Chondrocyte (in vitro differentiated cells): ENCODE measurements around the gene UBAP2. TPM values are rescaled to one million over a fixed set of nuclear protein-coding genes. Genes with fewer than 3 reads are reported as not detected.
"Not testable (repeated sequence)": the region's sequence is repeated elsewhere in the genome, so short reads cannot be mapped to it uniquely, and the experiment has no call there.

Experiments used
- DNase-seq: peaks from one replicate; pipeline ENCODE4 v3.0.0; 2021; ENCODE audit warnings: mixed read lengths, low spot score
- H3K27ac Mint-ChIP-seq: one replicate; pipeline ENCODE4 v1.8.0; 2021; ENCODE audit warnings: mild to moderate bottlenecking, moderate library complexity, mixed read lengths; ENCODE audit not compliant: unreplicated experiment
- H3K27me3 Mint-ChIP-seq: 2 replicates; pipeline ENCODE4 v1.8.0; 2021; ENCODE audit warnings: low read depth, mixed read lengths
- H3K36me3 Mint-ChIP-seq: 2 replicates; pipeline ENCODE4 v1.8.0; 2021; ENCODE audit warnings: low read depth, mixed read lengths
- H3K4me1 Mint-ChIP-seq: 2 replicates; pipeline ENCODE4 v1.8.0; 2021; ENCODE audit warnings: low read depth, mild to moderate bottlenecking, mixed read lengths
- H3K4me3 Mint-ChIP-seq: one replicate; pipeline ENCODE4 v1.8.0; 2021; ENCODE audit warnings: mild to moderate bottlenecking, moderate library complexity, mixed read lengths; ENCODE audit not compliant: unreplicated experiment
- H3K9me3 Mint-ChIP-seq: 2 replicates; pipeline ENCODE4 v1.8.0; 2021; ENCODE audit warnings: low read depth, mixed read lengths
- total RNA-seq: library from RNA; stranded (reverse); gene quantifications from 3 replicates; pipeline ENCODE4 v1.2.1, GENCODE V29; 2021
- TF ChIP-seq, protein P1 (sequence below): fragments of 200-600 bp; sonication (generic); IDR thresholded peaks from 2 replicates; pipeline ENCODE4 v1.5.0; 2021; ENCODE audit warnings: antibody characterized with exemption, mild to moderate bottlenecking, moderate library complexity

Gene UBAP2
- total RNA-seq, 1 donor from 2014 or later = 56.3 TPM

DNA sequence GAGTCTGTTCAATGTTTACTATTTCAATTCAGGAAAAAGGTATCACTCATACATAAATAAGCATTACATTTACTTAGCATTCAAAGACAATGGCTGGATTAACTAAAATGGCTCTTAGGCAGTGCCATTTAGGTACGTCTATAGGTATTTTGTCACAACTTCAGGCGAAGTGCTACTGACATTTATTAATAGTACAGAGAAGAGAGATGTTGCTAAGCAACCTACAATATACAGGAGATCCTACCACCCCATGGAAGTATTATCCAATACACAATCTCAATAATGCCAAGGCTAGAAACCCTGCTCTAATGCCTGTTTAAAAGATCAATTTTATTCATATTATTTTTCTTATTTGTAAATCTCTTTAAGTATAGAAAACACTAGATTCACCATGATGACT lies 76.0 kb downstream of the UBAP2 start:
- peaks cover 27% of the 10 kb centered on the region for H3K36me3 Mint-ChIP-seq
- TF ChIP-seq, protein P1, sequence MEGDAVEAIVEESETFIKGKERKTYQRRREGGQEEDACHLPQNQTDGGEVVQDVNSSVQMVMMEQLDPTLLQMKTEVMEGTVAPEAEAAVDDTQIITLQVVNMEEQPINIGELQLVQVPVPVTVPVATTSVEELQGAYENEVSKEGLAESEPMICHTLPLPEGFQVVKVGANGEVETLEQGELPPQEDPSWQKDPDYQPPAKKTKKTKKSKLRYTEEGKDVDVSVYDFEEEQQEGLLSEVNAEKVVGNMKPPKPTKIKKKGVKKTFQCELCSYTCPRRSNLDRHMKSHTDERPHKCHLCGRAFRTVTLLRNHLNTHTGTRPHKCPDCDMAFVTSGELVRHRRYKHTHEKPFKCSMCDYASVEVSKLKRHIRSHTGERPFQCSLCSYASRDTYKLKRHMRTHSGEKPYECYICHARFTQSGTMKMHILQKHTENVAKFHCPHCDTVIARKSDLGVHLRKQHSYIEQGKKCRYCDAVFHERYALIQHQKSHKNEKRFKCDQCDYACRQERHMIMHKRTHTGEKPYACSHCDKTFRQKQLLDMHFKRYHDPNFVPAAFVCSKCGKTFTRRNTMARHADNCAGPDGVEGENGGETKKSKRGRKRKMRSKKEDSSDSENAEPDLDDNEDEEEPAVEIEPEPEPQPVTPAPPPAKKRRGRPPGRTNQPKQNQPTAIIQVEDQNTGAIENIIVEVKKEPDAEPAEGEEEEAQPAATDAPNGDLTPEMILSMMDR = no peak
- H3K9me3 Mint-ChIP-seq = no peaks in the 10 kb centered on the region
- DNase-seq = no peak
- H3K4me3 Mint-ChIP-seq = no peak overlapping the region
- H3K4me1 Mint-ChIP-seq = peaks cover 4% of the 10 kb centered on the region
- H3K27me3 Mint-ChIP-seq = no peaks in the 10 kb centered on the region
- no peak overlapping the region for H3K27ac Mint-ChIP-seq

DNA sequence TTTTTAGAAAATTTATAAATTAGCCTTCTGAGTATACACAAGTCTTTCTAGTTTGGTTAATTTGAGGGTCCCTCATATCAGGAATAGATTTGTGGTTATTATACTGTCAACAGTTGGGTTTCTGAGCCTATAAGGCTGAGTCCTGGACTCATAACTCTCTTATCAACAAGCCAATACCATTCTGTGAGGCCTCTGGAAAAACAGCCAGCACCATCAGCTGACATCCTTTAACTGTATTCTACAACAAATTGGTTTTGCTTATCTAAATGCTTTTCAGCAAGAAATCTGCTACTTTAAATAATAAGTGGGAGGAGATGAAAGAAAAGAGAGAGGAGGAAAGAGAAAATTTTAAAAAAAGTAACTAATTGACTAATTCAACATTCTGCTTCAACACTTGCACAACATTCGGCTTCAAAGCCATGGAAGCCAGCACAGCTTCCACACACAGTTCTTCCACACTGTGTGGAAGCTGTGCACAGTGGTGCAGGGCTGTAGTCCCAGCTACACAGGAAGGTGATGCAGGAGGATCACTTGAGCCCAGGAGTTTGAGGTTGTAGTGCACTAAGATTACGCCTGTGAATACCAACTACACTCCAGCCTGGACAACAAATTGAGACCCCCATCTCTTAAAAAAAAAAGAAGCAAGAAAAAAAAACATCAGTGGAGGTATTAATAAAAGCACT lies 84.5 kb downstream of the UBAP2 start:
- no peaks in the 10 kb centered on the region for H3K27me3 Mint-ChIP-seq
- no peak overlapping the region for H3K4me3 Mint-ChIP-seq
- TF ChIP-seq, protein P1 = no peak
- peaks cover 13% of the 10 kb centered on the region for H3K36me3 Mint-ChIP-seq
- no peaks in the 10 kb centered on the region for H3K9me3 Mint-ChIP-seq
- no peak overlapping the region for H3K27ac Mint-ChIP-seq
- DNase-seq = no peak
- H3K4me1 Mint-ChIP-seq = peaks cover 3% of the 10 kb centered on the region

DNA sequence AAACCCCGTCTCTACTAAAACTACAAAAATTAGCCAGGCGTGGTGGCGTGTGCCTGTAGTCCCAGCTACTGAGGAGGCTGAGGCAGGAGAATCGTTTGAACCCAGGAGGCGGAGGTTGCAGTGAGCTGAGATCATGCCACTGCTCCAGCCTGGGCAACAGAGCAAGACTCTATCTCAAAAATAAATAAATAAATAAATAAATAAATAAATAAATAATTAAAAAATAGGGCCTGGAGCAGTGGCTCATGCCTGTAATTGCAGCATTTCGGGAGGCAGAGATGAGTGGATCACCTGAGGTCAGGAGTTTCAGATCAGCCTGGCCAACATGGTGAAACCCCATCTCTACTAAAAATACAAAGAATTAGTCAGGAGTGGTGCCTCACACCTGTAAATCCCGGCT lies 86.2 kb downstream of the UBAP2 start:
- not testable (repeated sequence) for H3K27ac Mint-ChIP-seq, DNase-seq, H3K27me3 Mint-ChIP-seq, H3K4me1 Mint-ChIP-seq, H3K4me3 Mint-ChIP-seq, H3K9me3 Mint-ChIP-seq
- H3K36me3 Mint-ChIP-seq = peaks cover 11% of the 10 kb centered on the region

DNA sequence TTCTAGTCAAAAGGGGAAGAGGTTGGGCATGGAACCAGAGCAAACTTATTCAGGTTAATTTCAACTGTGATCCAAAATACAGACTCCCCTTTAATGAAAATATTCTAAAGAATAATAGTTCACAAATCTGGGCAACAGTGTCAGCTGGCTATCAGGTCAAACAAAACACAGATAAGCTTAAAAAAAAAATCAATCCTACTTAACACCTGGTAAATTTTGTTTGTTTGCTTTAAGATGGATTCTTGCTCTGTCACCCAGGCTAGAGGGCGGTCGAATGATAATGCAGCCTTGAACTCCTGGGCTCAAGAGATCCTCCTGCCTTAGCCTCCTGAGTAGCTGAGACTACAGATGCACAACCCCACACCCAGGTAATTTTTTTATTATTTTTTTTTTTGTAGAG lies 89.0 kb downstream of the UBAP2 start:
- peaks cover 7% of the 10 kb centered on the region for H3K4me1 Mint-ChIP-seq
- TF ChIP-seq, protein P1 = no peak
- no peak overlapping the region for H3K4me3 Mint-ChIP-seq
- H3K27me3 Mint-ChIP-seq = no peaks in the 10 kb centered on the region
- no peak overlapping the region for H3K27ac Mint-ChIP-seq
- DNase-seq = no peak
- peaks cover 23% of the 10 kb centered on the region for H3K36me3 Mint-ChIP-seq
- no peaks in the 10 kb centered on the region for H3K9me3 Mint-ChIP-seq

DNA sequence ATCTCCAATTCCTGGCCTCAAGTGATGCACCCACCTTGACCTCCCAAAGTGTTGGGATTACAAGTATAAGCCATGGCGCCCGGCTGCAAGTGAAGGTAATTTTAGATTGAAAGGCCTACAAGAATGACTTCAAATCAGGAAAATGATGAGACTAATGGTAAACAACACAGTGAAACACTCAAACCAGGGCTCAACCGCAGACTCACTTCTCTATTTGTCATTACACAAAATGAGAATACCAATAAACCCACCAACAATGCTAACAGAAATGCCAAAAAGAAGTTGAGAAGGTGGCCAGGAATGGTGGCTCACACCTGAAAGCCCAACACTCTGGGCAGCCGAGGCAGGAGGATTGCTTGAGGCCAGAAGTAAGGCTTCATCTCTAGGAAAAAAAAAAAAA lies 92.1 kb downstream of the UBAP2 start:
- TF ChIP-seq, protein P1 = no peak
- Mint-ChIP-seq H3K9me3 (no peaks in the 10 kb centered on the region), H3K4me1 (peaks cover 15% of the 10 kb centered on the region), H3K27me3 (no peaks in the 10 kb centered on the region), H3K4me3 (no peak overlapping the region), H3K27ac (no peak overlapping the region), H3K36me3 (peaks cover 34% of the 10 kb centered on the region)
- no peak for DNase-seq

DNA sequence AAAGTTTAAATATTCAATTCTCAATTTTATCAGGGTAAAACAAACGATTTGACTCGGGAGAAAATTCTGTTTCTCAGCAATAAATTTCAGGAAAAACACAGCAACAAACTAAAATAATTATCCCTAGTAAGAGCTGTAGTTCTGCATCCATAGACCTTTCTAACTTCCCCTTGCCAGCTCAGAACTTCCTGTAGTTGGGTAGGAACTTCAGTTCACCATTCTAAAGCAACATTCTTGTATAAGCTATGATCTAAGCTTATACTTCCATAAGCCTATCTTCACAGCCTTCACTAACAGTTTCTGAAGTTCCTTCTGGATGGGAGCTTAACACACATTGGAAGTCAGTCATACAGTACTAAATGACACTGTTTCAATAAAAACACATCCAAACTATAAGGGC lies 96.6 kb downstream of the UBAP2 start:
- TF ChIP-seq, protein P1 = no peak
- Mint-ChIP-seq H3K9me3 (no peaks in the 10 kb centered on the region), H3K27me3 (no peaks in the 10 kb centered on the region), H3K27ac (peak overlapping the region; percentile 55), H3K4me3 (no peak overlapping the region), H3K4me1 (peaks cover 40% of the 10 kb centered on the region), H3K36me3 (peaks cover 32% of the 10 kb centered on the region)
- DNase-seq = no peak
